Upper lobe of left lung (tissue), 4 donors: ENCODE data around the gene ORMDL3.

Source experiments
- CTCF ChIP-seq, 6 experiments: fragments of 450-650 bp in 4 of 6; fragments of 200-600 bp in 2 of 6; sonication (generic) in 2 of 6; IDR thresholded peaks; one replicate each; pipeline ENCODE4 v1.5.1; 2016 to 2019; ENCODE audit warnings: antibody characterized with exemption in 6 of 6
- EP300 ChIP-seq, 4 donors: sonication (generic); formaldehyde crosslinking; IDR thresholded peaks; one replicate each; pipeline ENCODE4 v1.5.1; 2017; ENCODE audit warnings: antibody characterized with exemption in 4 of 4, control low read depth in 2 of 4
- POLR2A ChIP-seq, 4 donors: fragments of 450-650 bp; IDR thresholded peaks; one replicate each; pipeline ENCODE4 v1.5.1; 2016 to 2017; ENCODE audit warnings: antibody characterized with exemption in 4 of 4, mild to moderate bottlenecking in 2 of 4
- POLR2AphosphoS5 ChIP-seq, 2 donors: sonication (generic); formaldehyde crosslinking; IDR thresholded peaks; one replicate each; pipeline ENCODE4 v1.5.1; 2017; ENCODE audit warnings: antibody characterized with exemption in 2 of 2

DNA sequence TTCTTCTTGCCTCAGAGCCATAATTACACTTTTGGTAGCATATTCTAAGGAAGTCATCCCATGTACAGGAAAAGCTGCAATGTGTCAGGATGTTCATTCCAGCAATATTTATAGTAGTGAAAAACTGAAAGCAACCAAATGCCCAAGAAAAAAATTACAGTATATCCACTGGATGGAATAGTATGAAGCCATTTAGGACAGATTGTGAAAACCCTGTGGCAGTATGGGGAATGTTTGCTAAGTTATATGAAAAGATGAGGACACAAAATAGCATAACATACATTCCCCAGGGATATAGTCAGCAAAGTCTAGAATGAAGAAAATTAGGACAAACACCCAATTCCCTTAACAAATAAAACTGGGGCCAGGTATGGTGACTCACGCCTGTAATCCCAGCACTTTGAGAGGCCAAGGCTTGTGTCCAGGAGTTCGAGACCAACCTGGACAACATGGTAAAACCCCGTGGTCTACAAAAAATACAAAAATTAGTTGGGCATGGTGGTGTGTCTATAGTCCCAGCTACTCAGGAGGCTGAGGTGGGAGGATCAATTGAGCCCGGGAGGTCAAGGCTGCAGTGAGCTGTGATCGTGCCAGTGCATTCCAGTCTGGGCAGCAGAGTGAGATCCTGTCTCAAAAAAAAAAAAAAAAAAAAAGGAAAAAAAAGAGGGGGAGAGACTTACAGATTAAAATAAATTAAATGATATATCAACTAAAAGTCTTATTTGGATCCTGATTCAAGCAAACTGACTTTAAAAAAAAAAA lies 2.4 kb upstream of the ORMDL3 start:
- TF ChIP-seq CTCF (IDR thresholded peaks at IDR 0.05), result no peak
- no peak for TF ChIP-seq POLR2AphosphoS5 (IDR thresholded peaks at IDR 0.05)
- TF ChIP-seq POLR2A (IDR thresholded peaks at IDR 0.05), result no peak
- TF ChIP-seq EP300 (IDR thresholded peaks at IDR 0.05), result no peak
